NCI-H1105 treated with DMSO at 0.1 percent for 48 hours (cell line): ENCODE measurements around the gene METTL21C.

Source experiments
- DNase-seq: peaks from one replicate; lab custom pipeline; 2025; lab: John Stamatoyannopoulos, UW

Gene METTL21C

GRCh38 chr13:102697929-102698648 is 3.2 kb upstream of the METTL21C start:
- no peak for DNase-seq

GRCh38 chr13:102697264-102697663 is 2.4 kb upstream of the METTL21C start:
- no peak for DNase-seq

DNA sequence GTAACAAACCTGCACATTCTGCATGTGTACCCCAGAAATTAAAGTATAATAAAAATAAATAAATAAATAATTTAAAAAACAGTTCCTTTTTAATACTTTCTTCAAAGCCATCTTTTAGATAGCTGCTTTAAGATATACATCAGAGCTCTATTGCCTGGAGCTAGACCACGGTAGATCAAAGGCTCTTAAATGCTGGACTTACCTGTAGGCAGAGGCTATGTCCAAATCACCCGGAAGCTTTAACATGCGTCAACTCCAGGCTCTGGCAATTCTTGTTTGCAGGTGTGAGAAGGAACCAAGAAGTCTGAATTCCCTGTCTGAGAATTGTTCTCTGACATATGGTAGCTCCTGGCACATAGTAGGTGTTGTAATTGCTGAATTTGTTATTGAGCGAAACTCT is 1.6 kb upstream of the METTL21C start:
- DNase-seq: no peak

GRCh38 chr13:102693776-102694175 is 1.1 kb downstream of the METTL21C start:
- no peak for DNase-seq

- DNase-seq: no peak
Measured at GRCh38 chr13:102693250-102693649, 1.6 kb downstream of the METTL21C start.

DNA sequence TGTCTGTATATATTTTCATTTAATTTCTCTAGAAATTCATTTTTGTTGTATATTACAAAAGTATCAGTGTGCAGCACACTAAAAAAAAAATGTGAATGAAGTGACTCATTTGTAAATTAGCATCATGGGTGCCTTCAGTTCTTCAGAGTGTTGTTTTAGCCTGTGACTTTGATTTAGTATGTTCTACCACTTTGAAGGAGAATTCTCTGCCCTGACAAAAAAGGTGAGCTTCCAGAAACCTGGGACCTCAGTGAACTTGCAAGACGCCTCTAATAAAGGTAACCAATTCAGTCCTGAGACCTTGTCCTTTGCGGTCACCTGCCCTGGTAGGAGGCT is 2.4 kb downstream of the METTL21C start:
- DNase-seq: no peak

- DNase-seq: no peak
Measured at GRCh38 chr13:102690883-102691282, 4.0 kb downstream of the METTL21C start.

DNA sequence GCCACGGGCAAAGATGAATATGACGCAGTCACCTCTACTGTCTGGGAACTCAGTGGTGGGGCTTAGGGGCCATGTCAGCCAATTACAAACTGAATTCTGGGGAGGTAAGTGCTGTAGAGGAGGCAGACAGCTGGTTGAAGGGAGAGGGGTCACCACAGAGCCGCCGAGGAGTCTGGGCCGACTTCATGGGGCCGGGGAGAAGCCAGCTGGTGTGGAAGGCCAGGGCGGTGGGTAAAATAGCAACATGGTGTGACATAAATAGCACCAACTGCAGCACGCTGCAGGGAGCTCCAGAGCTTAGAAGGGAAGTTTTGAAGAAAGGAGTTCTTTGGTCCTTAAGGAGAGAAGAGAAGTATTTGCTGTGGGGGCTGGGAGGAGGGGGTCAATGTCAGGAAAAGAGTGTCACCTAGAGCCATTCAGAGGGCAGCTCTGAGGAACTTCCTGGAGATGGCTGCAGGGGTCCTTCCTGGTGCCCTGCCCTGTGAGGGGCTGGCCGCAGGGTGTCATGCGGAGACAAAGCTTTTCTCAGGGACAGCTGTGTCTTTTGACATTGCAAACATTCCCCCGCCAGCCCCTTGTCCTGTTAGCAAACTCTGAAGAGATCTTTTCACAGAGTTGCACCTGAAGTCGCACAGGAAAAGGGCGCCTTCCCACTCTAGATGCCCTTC is 6.4 kb downstream of the METTL21C start:
- no peak for DNase-seq

- no peak for DNase-seq
Measured at GRCh38 chr13:102687520-102687919, 7.3 kb downstream of the METTL21C start.

DNA sequence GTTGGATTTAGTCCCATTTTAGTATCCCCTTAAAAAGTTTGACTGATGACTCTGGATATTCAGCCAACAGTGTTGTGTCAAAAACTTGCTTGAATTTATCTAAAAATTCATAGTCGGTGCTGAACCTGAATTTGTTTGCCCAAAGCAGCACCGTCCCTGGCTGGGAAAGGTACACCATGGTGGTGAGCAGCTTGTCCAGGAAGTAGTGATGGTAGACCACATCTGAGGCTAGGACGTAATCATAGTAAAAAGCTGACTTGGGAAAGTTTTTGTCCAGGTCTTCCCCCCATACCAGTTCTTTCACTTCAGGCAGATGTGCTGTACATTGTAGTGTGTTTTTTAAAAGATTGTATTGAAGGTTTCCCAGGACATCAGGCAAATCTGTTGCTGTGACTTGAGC is 8.8 kb downstream of the METTL21C start:
- DNase-seq: no peak

GRCh38 chr13:102683637-102684036 is 11.2 kb downstream of the METTL21C start:
- no peak for DNase-seq

DNA sequence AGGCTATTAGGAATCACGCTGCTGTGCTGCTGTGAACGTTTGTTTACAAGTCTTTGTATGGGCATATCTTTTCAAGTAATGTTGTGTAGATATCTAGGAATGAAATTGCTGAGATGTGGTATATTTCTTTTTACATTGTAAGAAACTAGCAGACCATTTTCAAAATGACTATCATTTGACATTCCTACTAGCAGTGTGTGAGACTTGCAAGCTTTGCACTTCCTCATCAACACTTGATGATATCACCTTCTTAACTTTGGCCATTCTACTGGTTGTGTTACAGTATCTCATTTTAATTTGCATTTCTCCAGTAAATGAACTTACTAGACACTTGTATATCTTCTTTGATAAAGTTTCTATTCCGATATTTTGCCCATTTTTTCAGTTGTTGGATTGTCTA is 12.1 kb downstream of the METTL21C start:
- DNase-seq: no peak

GRCh38 chr13:102682211-102682610 is 12.6 kb downstream of the METTL21C start:
- DNase-seq: no peak

DNA sequence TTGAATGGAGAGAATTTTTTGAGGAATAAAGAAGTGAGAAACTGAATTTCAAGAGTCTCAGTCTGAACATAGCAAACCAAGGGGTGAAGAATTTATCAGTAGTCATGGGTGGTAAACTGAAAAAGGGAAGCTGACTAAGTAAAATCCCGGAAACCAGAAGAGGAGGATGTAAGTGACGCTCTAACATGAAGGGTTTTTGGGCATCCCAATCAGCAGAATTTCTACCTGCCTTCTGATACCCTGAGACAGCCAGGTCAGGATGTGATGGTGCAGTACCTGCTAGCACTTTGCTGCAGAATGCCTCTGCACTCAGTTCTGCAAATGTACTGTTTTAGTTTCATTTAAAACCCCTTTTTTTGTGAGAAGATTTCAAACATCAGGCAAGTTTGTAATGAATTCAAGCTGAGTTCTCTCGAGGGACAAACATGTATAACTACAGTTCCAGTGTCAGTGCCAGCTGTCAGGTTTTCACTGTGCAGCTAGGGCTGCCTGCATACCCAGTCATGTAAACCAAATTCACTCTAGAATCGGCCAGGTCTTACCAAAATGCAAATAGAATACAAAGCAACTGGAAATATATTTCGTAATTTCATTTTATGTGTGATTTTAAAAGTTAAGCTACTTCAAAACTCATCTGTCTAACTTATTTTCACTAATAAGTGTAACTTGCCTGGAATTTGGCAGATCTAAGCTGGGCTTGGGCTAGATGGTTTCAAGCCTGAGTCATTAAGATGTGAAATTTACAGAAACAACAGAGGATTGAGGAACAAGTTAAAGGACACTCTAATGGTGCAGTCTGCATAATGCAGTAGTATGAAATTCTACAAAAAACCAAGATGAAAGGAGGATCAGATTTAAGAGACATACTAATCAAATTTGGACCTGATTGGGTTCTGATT is 13.8 kb downstream of the METTL21C start:
- DNase-seq: no peak

DNA sequence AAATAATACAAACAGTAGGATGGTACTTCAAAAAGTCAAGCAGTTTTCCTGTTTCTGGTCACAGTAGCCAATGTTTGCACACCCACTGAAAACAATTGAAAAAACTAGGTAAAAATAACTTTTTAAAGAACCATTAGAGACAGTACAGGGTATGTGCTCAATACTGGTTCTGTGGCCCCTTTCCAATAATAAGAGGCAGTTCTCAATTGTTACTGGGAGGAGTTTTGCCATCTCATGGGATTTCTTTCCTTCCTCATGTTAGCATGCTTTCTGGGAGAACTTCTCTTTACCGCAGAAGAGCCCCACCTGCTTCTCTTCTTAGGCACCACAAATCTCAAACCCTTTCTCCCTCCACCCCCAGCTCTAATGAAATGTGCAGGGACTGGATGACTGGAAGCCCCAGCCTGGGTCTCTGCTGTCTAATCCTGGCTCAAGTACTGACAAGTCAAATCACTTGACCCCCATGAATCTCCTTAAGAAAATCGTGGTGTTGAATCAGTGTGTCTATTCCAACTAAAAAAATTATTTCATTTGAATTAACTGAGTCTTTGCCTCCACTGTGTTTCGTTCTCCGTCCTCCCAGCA is 14.6 kb downstream of the METTL21C start:
- DNase-seq: no peak

- DNase-seq: no peak
Measured at GRCh38 chr13:102679449-102680132, 15.3 kb downstream of the METTL21C start.

- DNase-seq: peak; percentile 16
Measured at GRCh38 chr13:102678339-102679107, 16.3 kb downstream of the METTL21C start.

GRCh38 chr13:102677122-102677521 is 17.7 kb downstream of the METTL21C start:
- DNase-seq: peak; percentile 14

DNA sequence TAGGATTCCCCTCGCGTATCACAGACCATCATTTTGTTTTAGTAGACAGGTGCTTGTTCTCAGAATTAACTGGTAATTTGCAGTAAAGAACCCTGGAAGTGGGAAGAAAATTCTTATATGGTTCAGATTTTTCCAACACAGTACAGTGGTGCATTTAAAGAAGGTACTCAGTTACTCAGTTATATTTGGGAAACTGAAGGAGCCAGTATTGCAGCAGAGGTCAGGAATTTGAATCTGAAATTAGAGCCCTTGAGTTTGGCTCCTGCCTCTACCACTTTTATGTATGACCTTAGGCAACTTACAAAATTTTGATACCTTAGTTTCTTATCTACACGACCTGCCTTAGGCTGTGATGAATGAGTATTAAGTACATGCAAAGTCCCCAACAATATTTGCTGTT is 19.7 kb downstream of the METTL21C start:
- no peak for DNase-seq

DNA sequence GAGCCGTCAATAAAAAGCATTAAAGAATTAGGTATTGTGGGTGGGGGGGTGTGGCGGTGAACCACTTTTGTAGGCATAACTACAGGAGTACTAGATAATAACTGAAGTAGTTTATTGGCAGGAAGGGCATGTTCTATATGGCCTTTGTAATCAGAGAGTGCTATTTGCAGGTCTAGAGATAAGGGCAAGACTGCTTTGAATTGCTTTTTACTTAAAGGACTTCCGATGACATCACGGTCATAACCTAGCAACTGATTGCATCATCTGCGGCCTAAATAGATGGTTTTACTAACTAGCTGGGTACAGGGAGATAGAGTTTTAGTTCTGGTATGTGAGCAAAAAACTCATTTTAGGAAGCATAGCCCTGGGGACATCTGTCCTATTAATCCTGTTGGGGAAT is 24.7 kb downstream of the METTL21C start:
- no peak for DNase-seq

GRCh38 chr13:102667911-102668310 is 26.9 kb downstream of the METTL21C start:
- DNase-seq: no peak
